GM12872 (cell line): ENCODE data around the gene ATXN7L3.

Experiments used
- CTCF ChIP-seq: IDR thresholded peaks from 3 replicates; pipeline ENCODE4 v1.5.1; 2011; ENCODE audit warnings: low read depth, mild to moderate bottlenecking, low read length, moderate library complexity; ENCODE audit not compliant: insufficient read depth

ATXN7L3 gene

GRCh38 chr17:44221084-44221861, 21.6 kb upstream of the ATXN7L3 start:
- TF ChIP-seq CTCF = 0 out of 3 replicates have a peak, but pooled peaks have one; percentile 5

- TF ChIP-seq CTCF = no peak
Observed at GRCh38 chr17:44220213-44221083, 20.8 kb upstream of the ATXN7L3 start.

DNA sequence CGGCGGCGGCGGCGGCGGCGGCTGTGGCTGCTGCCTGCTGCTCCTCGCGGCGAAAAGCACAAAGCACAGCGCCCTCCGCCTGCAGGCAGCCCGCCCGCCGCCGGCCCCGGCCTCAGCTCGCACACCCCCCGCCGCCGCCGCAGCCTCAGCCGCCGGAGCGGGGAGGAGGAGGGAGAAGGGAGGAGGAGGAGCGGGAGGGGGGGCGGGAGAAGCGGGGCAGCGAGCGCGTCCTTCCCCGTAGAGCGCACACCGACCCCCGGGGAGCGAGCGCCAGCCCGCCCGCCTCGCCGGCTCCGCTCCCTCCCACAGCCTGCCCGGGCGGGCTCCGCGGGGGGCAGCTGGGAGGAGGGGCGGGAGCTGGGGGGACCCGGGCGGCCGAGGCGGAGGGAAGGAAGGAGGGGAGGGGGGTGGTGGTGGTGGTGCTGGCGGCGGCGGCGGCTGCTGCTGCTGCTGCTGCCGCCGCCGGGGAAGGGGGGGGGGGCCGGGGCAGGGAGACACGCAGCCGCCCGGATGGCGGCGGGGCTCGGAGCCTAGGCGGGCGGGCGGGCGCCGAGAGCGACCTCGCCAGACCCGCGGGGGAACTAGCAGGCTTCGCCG, 20.0 kb upstream of the ATXN7L3 start, which contains the start of gene UBTF:
Gene UBTF, minus strand, starts transcription at position 60 of the 597 bp plus-strand sequence. CDS start 1,446 bp downstream, outside the sequence.
- TF ChIP-seq CTCF = no peak

- peak; percentile 59; the same call in 2 of the 3 replicates for TF ChIP-seq CTCF
Observed at GRCh38 chr17:44219108-44219615, 19.5 kb upstream of the ATXN7L3 start.

- peak; percentile 64 for TF ChIP-seq CTCF
Observed at GRCh38 chr17:44218344-44219107, 18.8 kb upstream of the ATXN7L3 start.

- no peak for TF ChIP-seq CTCF
Observed at GRCh38 chr17:44217738-44218343, 18.2 kb upstream of the ATXN7L3 start.
